H9 (cell line): ENCODE data around the gene PM20D1. TPM values are rescaled to one million over a fixed set of nuclear protein-coding genes. Genes with fewer than 3 reads are reported as not detected.

Experiments used
- DNase-seq: peaks from one replicate; pipeline ENCODE4 v3.0.0-alpha.2; 2017
- H2AFZ ChIP-seq: one replicate; pipeline ENCODE4 v1.6.1; 2013; ENCODE audit warnings: mild to moderate bottlenecking, low read length, control low read depth, moderate library complexity
- H2AK5ac ChIP-seq: 2 replicates; pipeline ENCODE4 v1.6.1; 2013; ENCODE audit warnings: low read length, control low read depth, mixed read lengths; ENCODE audit not compliant: insufficient read length
- H2BK120ac ChIP-seq: one replicate; pipeline ENCODE4 v1.6.1; 2013; ENCODE audit warnings: low read depth, mild to moderate bottlenecking, low read length, control low read depth, inconsistent platforms; ENCODE audit not compliant: poor library complexity, severe bottlenecking
- H2BK12ac ChIP-seq: 2 replicates; pipeline ENCODE4 v1.6.1; 2013; ENCODE audit warnings: low read length, control low read depth, mixed read lengths, low read depth; ENCODE audit not compliant: insufficient read length
- H2BK15ac ChIP-seq: 2 replicates; pipeline ENCODE4 v1.6.1; 2013; ENCODE audit warnings: low read depth, low read length, control low read depth
- H2BK20ac ChIP-seq: one replicate; pipeline ENCODE4 v1.6.1; 2013; ENCODE audit warnings: low read depth, mild to moderate bottlenecking, low read length, control low read depth, inconsistent platforms; ENCODE audit not compliant: poor library complexity, severe bottlenecking
- H2BK5ac ChIP-seq: 2 replicates; pipeline ENCODE4 v1.6.1; 2013; ENCODE audit warnings: low read length, control low read depth, mixed read lengths; ENCODE audit not compliant: insufficient read length
- H3K14ac ChIP-seq: 2 replicates; pipeline ENCODE4 v1.6.1; 2013; ENCODE audit warnings: low read length, control low read depth; ENCODE audit not compliant: insufficient read depth
- H3K18ac ChIP-seq: 2 replicates; pipeline ENCODE4 v1.6.1; 2013; ENCODE audit warnings: low read depth, mild to moderate bottlenecking, mixed read lengths, low read length, control low read depth; ENCODE audit not compliant: insufficient read length
- H3K23ac ChIP-seq: 2 replicates; pipeline ENCODE4 v1.6.1; 2013; ENCODE audit warnings: low read length, control low read depth, mixed read lengths, low read depth; ENCODE audit not compliant: insufficient read length
- H3K23me2 ChIP-seq: 2 replicates; pipeline ENCODE4 v1.6.1; 2013; ENCODE audit warnings: low read depth, mild to moderate bottlenecking, mixed read lengths, low read length, control low read depth; ENCODE audit not compliant: insufficient read length, poor library complexity, severe bottlenecking
- H3K27ac ChIP-seq: 2 replicates; pipeline ENCODE4 v1.5.1; 2013; ENCODE audit warnings: low read length, control low read depth, mixed read lengths, low read depth; ENCODE audit not compliant: insufficient read length
- H3K27me3 ChIP-seq: 2 replicates; pipeline ENCODE4 v1.6.1; 2013; ENCODE audit warnings: low read length, control low read depth, inconsistent platforms; ENCODE audit not compliant: insufficient read depth
- H3K4ac ChIP-seq: 2 replicates; pipeline ENCODE4 v1.6.1; 2013; ENCODE audit warnings: low read depth, mild to moderate bottlenecking, control low read depth, inconsistent platforms, low read length, moderate library complexity
- H3K4me1 ChIP-seq: 2 replicates; pipeline ENCODE4 v1.6.1; 2013; ENCODE audit warnings: low read length, control low read depth, inconsistent platforms; ENCODE audit not compliant: insufficient read depth
- H3K4me2 ChIP-seq: 2 replicates; pipeline ENCODE4 v1.6.1; 2013; ENCODE audit warnings: low read length, control low read depth, mixed read lengths; ENCODE audit not compliant: insufficient read length, insufficient read depth
- H3K56ac ChIP-seq: 2 replicates; pipeline ENCODE4 v1.6.1; 2013; ENCODE audit warnings: low read depth, mild to moderate bottlenecking, mixed read lengths, low read length, control low read depth; ENCODE audit not compliant: insufficient read length
- H3K79me1 ChIP-seq: 2 replicates; pipeline ENCODE4 v1.6.1; 2013; ENCODE audit warnings: low read depth, mild to moderate bottlenecking, moderate library complexity, low read length, control low read depth, inconsistent platforms; ENCODE audit not compliant: insufficient read depth, poor library complexity, severe bottlenecking
- H3K79me2 ChIP-seq: 2 replicates; pipeline ENCODE4 v1.6.1; 2013; ENCODE audit warnings: low read length, control low read depth, inconsistent platforms; ENCODE audit not compliant: insufficient read depth
- H3K9ac ChIP-seq: 2 replicates; pipeline ENCODE4 v1.6.1; 2013; ENCODE audit warnings: low read length, control low read depth, mixed read lengths; ENCODE audit not compliant: insufficient read length; ENCODE audit errors: extremely low read depth
- H3K9me3 ChIP-seq: one replicate; pipeline ENCODE4 v1.6.1; 2013; ENCODE audit warnings: low read depth, low read length, inconsistent platforms; ENCODE audit not compliant: control insufficient read depth
- H3T11ph ChIP-seq: one replicate; pipeline ENCODE4 v1.6.1; 2013; ENCODE audit warnings: mild to moderate bottlenecking, low read length, control low read depth, inconsistent platforms
- H4K20me1 ChIP-seq: one replicate; pipeline ENCODE4 v1.6.1; 2013; ENCODE audit not compliant: control insufficient read depth, insufficient read length, insufficient read depth
- H4K5ac ChIP-seq: 2 replicates; pipeline ENCODE4 v1.6.1; 2013; ENCODE audit warnings: low read depth, mild to moderate bottlenecking, mixed read lengths, low read length, control low read depth; ENCODE audit not compliant: insufficient read length
- H4K8ac ChIP-seq: replicated peaks from 2 replicates; pipeline ENCODE4 v1.6.1; 2013; ENCODE audit warnings: low read length, control low read depth, mixed read lengths, low read depth; ENCODE audit not compliant: insufficient read length
- H4K91ac ChIP-seq: 2 replicates; pipeline ENCODE4 v1.6.1; 2013; ENCODE audit warnings: low read depth, mild to moderate bottlenecking, moderate library complexity, mixed read lengths, low read length, control low read depth; ENCODE audit not compliant: insufficient read length
- H3K27ac Mint-ChIP-seq, 3 experiments: 2 replicates in 2 of 3; 3 replicates in 1 of 3; pipeline ENCODE4 v1.8.0; 2020 to 2021; ENCODE audit warnings: mixed read lengths in 3 of 3, mild to moderate bottlenecking in 1 of 3, moderate library complexity in 1 of 3
- H3K27me3 Mint-ChIP-seq: 2 replicates; pipeline ENCODE4 v1.8.0; 2021; ENCODE audit warnings: low read depth, mild to moderate bottlenecking, moderate library complexity, mixed read lengths
- H3K36me3 Mint-ChIP-seq, 3 experiments: 2 replicates in 2 of 3; 3 replicates in 1 of 3; pipeline ENCODE4 v1.8.0; 2020 to 2021; ENCODE audit warnings: low read depth in 3 of 3, mixed read lengths in 3 of 3; ENCODE audit not compliant: insufficient read depth in 1 of 3
- H3K4me1 Mint-ChIP-seq, 2 experiments: 2 replicates each; pipeline ENCODE4 v1.8.0; 2020; ENCODE audit warnings: mixed read lengths in 2 of 2
- H3K4me3 Mint-ChIP-seq, 2 experiments: 2 replicates in 1 of 2; 3 replicates in 1 of 2; pipeline ENCODE4 v1.8.0; 2020 to 2021; ENCODE audit warnings: mild to moderate bottlenecking in 2 of 2, mixed read lengths in 2 of 2, moderate library complexity in 1 of 2
- H3K9me3 Mint-ChIP-seq, 2 experiments: 2 replicates in 1 of 2; 3 replicates in 1 of 2; pipeline ENCODE4 v1.8.0; 2020; ENCODE audit warnings: mild to moderate bottlenecking in 2 of 2, mixed read lengths in 2 of 2, moderate library complexity in 1 of 2
- CTCF ChIP-seq: fragments of 200-600 bp; sonication (generic); conservative IDR thresholded peaks from 3 replicates; pipeline ENCODE4 v1.8.0; 2021; ENCODE audit warnings: antibody characterized with exemption, mild to moderate bottlenecking
- WGBS: extraction: QIAGEN DNeasy Blood & Tissue Kit; methylation state at CpG from one replicate; pipeline ENCODE4 v1.1.7; 2013; ENCODE audit warnings: missing lambda C conversion rate, low lambda C conversion rate, mixed read lengths; ENCODE audit not compliant: insufficient read length; ENCODE audit errors: extremely low coverage; 5-methylcytosine and 5-hydroxymethylcytosine counted together
- total RNA-seq: library from RNA; stranded (reverse); gene quantifications from 2 replicates; pipeline ENCODE4 v1.2.1, GENCODE V29; 2021

PM20D1 gene
- total RNA-seq, 1 experiment from 2014 or later: not detected

DNA sequence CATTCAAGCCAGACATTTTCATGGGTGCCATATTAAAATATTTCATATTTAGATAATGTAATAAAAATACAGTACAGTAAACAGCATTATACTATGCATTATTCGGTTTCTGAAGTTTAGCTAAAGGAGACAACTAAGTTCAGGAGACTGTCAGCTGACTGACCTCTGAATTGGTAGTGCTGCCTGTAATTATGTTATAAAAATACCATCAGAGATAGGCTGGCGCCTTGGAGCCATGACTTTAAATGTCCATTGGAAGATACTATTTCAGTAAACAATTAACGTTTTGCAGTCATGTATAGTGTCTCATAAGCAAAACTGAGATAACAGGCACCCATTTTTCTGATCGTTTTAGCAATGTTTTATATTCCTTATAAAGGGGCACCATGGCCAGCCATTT lies 63.3 kb downstream of the PM20D1 start:
- Histone ChIP-seq H3K56ac (no peak overlapping the region), H3K27me3 (no peaks in the 10 kb centered on the region), H3K79me2 (no peaks in the 10 kb centered on the region), H2BK120ac (no peak overlapping the region), H2BK5ac (no peak overlapping the region), H2AK5ac (no peak overlapping the region), H3K9me3 (no peaks in the 10 kb centered on the region), H4K91ac (no peak overlapping the region), H4K5ac (no peak overlapping the region), H4K20me1 (no peaks in the 10 kb centered on the region), H3K27ac (no peak overlapping the region), H3K14ac (no peak overlapping the region), H4K8ac (no peak overlapping the region), H3K23me2 (no peaks in the 10 kb centered on the region), H2BK15ac (no peak overlapping the region), H2AFZ (no peak overlapping the region), H3K18ac (no peak overlapping the region), H3K79me1 (no peaks in the 10 kb centered on the region), H3K4me2 (no peak overlapping the region), H3K4ac (no peak overlapping the region), H2BK12ac (no peak overlapping the region), H3K4me1 (no peaks in the 10 kb centered on the region), H3T11ph (no peak overlapping the region), H2BK20ac (no peak overlapping the region), H3K23ac (no peak overlapping the region), H3K9ac (no peak overlapping the region)
- H3K9me3 Mint-ChIP-seq: no peaks in the 10 kb centered on the region
- H3K4me3 Mint-ChIP-seq: no peak overlapping the region
- no CpG with 5 or more reads among the region's 4 CpGs for WGBS
- no peaks in the 10 kb centered on the region for H3K27me3 Mint-ChIP-seq
- TF ChIP-seq CTCF: no peak
- H3K27ac Mint-ChIP-seq: no peak overlapping the region
- peaks cover under 1% of the 10 kb centered on the region in 2 experiments; a peak in 1 of 4 replicates for H3K4me1 Mint-ChIP-seq
- no peak for DNase-seq
- H3K36me3 Mint-ChIP-seq: peaks cover 8 to 18% (median 15%) of the 10 kb centered on the region in 3 experiments; a peak in 6 of 7 replicates
